Frontal cortex (tissue), 4 donors: Measurements from ENCODE around the gene ELFN1. TPM values are rescaled to one million over a fixed set of nuclear protein-coding genes. Genes with fewer than 3 reads are reported as not detected.

Experiments
- DNase-seq, 2 donors: peaks; one replicate each; pipeline ENCODE4 v3.0.0; 2012; ENCODE audit warnings: low spot score in 2 of 2
- FAIRE-seq: peaks from 2 replicates; lab custom pipeline; 2012; peaks lifted over from hg19 to GRCh38; lab: Jason Lieb, UNC
- total RNA-seq: library from RNA; depleted of rRNA; stranded (reverse); fragments of >200 nt; gene quantifications from one replicate; pipeline ENCODE4 v1.2.3, GENCODE V29; 2014
- donor health status: control.
- donor health status: control.
- donor health status: control.

The ELFN1 gene
- 5.7 TPM for total RNA-seq

DNA sequence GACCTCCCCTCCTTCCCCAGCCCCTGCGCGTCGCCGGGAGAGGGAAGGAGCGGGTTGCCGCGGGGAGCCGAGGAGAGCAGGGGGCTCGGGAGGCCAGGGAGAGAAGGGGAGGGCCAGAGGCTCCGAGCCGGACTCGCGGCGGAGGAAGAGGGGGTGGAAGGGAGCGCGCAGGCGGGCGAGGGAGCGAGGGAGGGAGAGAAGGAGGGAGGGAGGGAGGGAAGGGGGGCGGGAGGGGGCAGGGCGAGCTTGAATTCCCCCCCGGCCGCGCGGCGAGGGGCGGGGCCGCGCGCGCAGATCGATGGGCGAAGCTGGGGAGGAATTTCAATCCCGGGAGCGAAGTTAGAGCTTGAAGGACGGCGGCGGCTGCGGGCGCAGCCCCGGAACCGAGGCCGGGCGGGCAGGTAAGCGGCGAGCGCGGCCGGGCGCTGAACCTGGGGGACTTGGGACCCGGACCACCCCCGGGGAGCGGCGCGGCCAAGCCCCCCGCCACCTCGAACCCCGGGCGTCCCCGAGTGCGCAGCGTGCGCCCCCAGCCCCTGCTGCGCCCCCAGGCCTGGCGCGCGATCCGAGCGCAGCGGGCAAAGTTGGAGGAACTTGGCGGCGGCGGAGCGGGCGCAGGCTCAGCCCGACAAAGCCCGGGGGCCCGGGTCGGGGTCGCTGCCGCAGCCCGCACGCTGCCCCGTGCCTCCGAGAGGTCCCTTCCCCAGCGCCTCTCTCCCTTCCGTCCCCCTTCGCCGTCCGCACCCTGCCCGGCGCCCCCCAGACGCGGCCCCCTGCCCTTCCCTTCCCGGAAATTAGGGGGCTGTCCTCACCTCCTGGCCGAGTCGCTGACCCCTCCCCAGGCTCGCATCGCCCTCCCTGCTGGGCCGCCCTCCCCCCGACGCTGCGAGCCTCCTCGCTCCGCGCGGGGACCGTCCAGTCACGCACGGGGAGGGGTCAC, at the start of gene ELFN1:
Gene ELFN1 (plus strand): TSS at position 324 of the 940 bp plus-strand sequence. CDS start 74,320 bp downstream, outside the sequence.
- FAIRE-seq = no peak
- DNase-seq = peak; percentile 58 to 59

DNA sequence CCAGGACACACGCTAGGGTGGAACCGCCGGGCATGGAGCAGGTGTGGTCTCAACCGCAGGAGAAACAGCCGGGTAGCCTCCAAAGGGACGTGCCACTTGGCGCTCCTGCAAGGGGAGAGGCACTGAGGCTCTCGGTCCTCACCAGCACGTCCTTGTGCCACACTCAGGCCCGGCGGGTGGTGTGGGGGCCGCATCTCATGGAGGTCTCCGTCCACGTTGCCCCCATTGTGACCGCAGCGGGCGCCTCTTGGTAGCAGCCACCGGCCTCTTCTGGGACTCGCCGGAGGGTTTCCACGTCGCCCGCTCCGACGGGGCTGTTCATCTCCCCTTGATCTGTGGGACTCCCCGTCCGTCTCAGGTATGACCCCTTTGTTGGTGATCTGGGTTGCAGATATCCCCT, 49.2 kb upstream of the ELFN1 start:
- no peak for FAIRE-seq
- no peak for DNase-seq

DNA sequence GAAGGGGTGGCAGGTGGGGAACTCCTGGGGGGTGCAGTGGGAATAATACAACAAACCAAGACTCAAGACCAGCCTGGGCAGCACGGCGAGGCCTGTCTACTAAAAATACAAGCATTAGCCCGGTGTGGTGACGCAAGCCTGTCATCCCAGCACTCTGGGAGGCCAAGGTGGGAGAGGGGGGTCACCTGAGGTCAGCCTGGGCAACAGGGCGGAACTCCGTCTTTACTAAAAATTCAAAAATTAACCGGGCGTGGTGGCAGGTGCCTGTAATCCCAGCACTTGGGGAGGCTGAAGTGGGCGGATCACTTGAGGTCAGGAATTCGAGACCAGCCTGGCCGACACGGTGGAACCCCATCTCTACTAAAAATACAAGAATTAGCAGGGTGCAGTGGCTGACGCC, 48.4 kb upstream of the ELFN1 start:
- DNase-seq (no peak), FAIRE-seq (no peak)

DNA sequence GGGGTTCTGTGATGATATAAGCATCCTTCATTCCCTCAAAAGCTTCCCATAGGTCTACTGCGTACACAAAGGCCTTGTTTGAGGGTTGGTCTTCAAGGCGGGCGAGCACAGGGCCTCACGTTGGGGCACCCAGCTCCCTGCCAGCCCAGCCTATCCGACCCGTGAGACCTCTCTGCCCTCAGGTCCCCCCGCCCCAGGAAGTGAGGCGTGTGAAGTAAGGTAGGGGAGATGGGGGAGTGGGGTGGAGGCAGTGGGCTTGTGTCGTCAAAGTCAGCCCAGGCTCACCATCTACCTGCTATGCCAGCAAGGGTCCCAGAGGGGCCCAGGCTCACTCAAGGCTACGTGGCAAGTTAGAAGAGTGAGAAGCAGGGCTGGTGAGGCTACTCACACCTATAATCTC, 47.6 kb upstream of the ELFN1 start:
- DNase-seq = no peak
- no peak for FAIRE-seq

DNA sequence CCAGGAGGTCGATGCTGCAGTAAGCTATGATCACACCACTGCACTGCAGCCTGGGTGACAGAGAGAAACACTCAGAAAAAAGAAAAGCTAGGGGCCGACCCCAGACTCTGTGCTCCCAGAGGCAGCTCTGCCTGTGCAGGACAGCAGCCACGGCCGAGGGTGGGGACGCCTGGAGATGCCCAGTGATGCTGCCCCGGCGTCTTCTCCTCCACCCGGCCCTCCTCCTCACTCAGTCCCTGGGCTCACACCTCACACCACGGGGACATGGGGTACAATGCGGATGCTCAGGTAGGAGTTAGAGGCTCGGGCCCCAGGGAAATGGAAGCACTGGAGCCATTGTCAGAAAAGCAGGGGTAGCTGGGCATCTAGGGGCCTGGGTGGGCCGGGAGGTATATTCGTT, 46.3 kb upstream of the ELFN1 start:
- FAIRE-seq (no peak), DNase-seq (no peak)

DNA sequence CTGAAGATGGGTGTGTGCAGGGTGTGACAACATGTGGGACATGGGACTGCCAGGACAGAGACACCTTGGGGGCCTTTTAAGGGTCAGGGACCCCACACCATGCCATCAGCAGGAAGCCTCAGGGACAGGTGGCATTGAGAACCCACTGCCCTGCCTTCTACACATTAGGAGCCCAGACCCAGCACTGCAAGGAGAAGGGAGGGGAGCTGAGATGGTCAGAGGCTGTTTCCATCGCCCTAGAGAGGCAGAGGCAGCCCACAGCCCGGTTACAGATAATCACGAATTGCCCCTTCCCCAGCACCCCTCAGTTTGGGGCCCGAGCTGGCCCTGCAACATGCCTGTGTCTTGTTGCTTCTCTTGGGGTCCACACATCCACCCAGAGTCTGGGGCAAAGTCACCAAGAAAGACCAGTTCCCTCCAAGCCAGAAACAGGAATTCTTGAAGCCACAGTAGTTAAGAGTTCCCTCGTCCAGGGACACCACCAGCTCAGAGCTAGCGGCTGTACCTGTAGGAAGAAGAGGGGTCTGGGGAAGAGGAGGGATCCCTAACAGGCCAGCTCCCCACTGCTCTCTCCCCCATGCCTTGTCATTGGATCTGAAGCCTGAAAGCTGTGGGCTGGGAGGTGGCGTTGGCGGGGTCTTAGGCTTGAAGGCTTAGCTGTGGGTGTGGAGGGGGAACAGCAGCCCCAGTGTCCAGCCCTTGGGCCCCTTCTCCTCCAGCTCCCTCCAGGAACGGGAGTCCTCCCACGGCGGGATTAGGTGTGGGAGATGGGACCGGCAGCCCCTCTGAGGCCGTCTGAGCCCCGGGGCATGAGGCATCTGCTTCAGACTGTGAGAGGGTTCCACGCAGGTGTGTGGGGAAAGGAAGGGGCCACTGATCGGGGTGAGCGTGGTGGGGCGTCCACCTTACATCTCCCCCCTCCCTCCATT, 44.8 kb upstream of the ELFN1 start:
- DNase-seq = no peak
- FAIRE-seq = no peak

DNA sequence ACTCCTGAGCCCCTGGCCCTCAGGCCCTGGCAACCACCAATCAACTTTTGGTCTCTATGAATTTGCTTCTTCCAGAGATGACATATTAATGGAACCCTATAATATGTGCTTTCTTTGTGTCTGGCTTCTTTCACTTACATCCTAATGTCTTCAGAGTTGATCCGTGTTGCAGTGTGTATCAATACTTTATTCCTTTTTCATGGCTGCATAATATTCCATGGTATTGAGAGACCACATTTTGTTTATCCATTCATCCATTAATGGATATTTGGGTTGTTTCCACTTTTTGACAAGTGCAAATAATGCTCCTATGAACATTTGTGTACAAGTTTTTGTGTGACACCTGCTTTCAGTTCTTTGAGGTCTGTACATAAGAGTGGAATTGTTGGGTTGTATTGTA, 43.3 kb upstream of the ELFN1 start:
- DNase-seq = no peak
- FAIRE-seq = no peak

DNA sequence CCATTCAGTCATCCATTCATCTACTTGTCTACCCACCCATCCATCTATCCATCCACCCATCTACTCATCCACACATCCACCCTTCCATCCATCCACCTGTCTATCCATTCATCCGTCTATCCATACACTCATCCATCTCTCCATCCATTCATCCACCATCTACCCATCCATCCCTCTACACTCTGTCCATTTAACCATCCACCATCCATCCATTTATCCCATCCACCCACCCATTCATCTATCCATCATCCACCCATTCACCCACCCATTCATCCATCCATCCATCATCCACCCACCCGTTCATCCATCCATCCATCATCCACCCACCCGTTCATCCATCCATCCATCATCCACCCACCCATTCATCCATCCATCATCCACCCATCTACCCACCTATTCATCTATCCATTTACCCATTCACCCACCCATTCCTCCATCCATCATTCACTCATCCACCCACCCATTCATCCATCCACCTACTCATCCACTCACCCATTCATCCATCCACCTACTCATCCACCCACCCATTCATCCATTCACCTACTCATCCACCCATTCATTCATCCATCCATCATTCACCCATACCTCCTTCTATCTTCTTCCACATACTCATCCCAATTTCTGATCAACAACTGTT, 39.3 kb upstream of the ELFN1 start:
- DNase-seq = no peak
- FAIRE-seq = no peak

DNA sequence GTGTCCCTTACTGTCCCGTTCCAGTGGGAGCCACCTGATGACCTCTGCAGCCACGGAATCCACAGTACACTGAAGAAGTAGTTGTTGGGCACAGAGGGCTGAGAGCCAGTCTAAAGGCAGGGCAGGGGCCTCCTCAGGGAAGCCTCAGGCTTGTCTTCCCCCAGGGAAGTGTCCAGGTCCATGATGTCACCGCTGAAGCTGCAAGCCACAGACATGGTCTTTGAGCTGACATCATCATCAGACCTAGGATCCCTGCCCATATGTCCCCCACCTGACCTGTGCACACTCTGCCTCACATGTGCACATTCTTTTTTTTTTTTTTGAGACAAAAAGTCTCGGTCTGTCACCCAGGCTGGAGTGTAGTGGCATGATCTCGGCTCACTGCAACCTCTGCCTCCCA, 38.4 kb upstream of the ELFN1 start:
- DNase-seq = no peak

DNA sequence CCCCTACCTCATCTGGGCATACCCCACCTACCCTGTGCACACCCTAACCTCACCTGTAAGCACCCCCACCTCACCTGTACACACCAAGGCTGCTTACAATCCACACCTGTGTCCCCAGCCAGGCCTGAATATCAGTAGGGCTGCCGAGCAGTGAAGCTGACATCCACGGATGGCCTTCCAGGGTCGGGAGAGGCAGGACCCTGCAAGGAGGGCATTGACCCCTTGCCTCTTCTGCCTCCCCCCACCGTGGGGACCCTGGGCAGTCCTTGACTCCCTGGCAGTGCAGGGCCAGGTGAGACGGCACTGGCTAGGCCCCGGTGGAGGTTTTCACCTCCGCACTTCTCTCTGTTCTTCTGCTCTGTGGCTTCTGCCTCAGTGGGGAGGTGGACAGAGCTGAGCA, 37.6 kb upstream of the ELFN1 start:
- FAIRE-seq (no peak), DNase-seq (no peak)

More for the DNA sequence above, 38.4 kb upstream of the ELFN1 start:
- no peak for FAIRE-seq

DNA sequence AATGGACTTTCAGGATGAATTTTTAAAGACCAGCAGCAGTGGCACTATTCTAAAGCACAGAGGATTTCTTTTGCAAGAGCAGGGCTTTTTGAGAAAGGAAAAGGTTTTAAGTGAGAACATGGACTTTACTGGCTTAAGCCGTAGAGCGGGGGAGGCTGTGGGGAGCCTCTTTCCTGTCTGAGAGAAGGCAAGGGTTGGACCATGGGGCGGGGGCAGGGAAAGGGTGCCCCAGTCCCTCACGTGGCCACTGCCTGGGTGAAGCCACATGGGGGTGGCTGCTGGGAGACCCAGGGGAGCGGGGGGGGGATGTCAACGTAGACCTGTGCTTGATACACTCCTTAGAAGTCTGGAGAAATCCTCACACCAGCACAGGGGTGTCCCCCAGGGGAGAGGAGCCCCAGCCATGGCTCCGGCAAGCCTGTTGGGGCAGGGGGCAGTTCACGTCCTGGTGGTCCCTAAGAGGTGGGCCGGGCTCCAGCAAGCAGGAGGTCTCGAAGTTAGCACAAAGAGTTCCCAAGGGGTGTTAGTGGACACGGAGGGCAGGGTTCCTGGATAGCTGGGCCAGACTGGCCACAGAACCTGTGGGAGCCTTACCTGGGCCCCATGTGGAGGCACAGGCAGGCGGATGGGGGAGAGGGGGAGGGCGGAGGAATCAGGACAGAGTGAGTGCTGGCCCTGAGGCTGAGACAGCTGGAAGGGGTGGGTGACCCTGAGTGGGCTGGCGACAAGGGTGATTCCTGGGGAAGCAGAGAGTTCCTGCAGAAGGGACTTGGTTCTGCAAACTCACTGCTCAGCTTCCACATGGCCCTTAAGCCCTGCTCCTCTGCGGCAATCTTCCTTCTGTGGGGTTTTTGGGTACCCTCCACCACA, 36.9 kb upstream of the ELFN1 start:
- DNase-seq (no peak), FAIRE-seq (no peak)

DNA sequence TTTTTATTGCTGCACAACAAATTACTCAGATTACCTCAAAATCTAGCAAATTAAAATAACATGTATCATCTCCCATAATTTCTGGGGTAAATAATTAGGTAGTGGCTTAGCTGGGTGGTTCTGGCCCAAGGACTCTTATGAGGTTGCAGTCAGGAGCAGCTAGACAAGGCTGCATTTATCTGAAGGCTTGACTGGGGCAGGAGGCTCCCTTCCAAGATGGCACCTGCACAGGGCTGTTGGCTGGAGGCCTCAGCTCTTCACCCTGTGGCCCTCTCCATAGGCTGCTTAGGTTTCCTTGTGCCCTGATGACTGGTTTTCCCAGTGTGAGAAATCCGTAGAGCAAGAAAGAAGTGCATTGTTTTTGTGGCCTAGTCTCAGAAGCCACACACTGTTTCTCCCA, 34.7 kb upstream of the ELFN1 start:
- FAIRE-seq = no peak

DNA sequence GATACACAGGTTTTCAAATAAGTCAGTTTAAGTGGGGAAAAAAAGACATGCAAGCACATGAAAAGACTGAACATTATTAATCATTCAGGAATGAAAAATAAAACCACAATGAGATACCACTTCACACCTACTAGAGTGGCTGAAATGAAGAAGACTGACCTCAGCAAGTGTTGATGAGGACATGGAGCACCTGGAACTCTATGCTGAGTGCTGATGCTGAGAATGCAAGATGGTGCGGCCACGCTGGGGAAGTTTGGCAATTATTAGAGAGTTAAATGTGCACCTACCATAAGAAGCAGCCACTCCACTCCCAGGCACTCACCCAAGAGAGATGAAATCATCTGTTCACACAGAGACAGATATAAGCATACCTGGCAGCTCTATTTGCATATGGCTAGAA, 32.9 kb upstream of the ELFN1 start:
- FAIRE-seq (no peak), DNase-seq (no peak)

More for the DNA sequence above, 34.7 kb upstream of the ELFN1 start:
- DNase-seq = no peak

DNA sequence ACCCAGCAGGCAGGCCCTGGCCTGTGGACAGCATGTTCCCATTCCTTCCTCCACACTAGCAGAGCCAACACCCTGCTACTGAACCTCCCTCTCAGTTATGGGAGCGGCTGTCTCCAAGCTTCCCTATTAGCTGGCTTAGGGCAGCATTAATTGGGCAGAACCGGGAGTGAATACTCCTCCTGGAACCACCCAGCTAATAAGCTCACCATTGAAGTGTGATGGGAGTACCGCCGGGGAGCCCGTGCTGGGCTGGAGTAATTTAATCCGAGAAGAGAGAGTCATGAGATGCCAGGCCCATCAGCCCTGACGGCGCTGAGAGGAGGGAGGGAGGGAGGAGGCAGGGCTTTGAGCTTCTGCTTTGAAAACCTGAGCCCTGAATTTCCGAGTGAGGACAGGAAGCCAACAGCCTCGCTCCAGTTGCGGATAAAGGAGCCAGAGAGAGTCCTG, 31.8 kb upstream of the ELFN1 start:
- no peak for DNase-seq
- FAIRE-seq = no peak

DNA sequence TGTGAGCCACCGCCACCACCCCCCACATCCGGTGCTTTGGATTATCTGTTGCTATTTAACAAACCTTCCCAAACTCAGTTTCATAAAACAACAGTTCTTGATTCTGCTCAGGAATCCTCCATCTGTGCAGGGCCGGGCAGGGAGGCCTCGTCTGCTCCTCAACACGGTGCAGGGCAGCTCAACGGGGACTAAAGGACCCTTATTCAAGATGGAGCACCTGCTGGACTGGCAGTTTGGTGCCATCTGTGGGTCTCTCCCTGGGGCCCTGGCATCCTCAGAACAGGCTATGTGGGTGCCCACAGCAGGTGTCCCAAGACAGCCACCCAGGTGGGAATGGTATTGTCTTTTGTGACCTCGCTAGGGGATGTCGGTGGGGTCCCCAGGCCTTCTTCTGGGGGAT, 31.0 kb upstream of the ELFN1 start:
- FAIRE-seq (no peak), DNase-seq (no peak)

DNA sequence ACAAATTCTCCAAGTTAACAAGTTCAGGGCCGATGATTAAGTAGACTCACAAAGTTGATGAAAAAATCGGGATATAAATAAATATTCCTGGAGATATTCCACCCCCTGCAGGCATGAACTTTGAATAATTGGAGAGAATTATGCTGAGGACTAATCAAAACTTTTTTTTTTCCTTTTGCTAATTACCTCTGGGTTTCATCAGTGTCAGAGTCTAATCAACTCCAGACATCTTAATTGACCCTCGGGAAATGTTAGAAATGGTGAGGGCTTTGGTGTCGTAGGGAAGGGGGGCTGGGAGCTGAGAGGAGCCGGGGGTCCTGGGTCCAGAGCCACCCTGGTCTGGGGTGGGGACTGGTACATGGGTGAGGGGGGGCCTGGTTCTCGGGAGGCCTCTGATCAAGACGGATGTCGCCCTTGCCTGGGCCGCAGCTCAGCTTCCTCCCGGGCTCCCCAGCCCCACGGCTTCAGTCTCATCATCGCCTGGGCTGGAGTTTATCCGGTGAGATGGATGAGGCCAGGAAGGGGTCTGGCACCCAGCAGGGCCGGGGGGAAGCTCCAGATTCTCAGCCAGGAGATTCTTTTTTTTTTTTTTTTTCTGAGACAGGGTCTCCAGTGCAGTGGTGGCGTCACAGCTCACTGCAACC, 30.4 kb upstream of the ELFN1 start:
- FAIRE-seq (no peak), DNase-seq (no peak)

DNA sequence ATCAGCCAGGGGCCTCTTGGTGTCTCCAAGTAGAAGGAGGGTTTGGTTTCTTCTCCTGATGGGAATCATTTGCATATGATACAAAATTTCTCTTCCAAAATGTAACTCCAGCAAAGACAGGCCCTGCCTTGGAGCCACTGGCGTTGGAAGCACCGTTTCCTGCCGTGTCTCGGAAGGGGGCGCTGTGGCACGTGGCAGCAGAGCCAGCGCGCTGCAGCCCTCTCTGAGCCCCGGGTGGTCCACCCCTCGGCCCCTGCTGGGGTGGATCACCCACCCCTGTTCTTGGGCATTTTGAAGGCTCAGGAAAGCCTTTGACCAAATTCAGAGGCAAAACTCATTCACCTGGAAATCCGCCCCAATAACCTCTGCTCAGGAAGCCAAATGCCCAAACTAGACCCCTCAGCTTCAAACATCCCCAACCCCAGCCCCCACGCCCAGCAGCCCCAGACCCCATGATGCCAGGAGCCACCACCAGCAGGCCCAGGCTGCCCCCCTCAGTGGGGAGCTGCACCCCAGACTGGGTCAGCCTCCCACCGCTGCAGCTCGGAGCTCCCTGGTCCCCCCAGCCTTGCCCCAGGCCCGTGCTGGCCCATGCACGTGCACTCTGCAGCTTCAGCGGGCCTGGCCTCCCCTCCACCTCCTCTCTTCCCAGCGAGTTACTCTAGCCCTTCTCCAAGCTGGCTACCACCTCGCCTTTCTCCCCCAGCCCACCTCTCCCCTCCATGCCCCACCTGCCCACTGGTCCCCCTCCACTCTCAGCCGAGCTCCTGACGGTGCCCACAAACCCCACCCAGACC, 29.5 kb upstream of the ELFN1 start:
- DNase-seq = no peak
- no peak for FAIRE-seq

DNA sequence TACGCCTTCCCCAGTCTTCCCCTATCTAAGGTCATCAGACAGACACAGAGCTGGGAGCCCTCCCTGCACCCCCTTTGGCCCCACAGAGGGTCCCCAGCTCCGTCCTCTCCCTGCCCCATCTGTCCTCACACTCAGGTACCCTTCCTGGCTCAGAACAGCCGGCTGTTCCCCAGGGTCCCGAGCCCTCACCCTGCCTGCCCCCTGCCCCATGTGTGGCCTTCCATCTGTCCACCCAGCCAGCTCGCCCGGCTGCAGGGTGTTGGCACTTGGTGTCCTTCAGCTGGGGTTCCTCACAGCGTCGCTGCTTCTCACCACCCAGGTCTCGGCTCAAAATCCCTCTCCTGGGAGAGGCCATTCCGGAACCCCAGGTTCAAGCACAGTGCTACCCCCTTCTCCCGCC, 28.9 kb upstream of the ELFN1 start:
- FAIRE-seq (no peak), DNase-seq (no peak)
